HEK293 (cell line): ENCODE results near the gene KIZ.

Experiments used
- CTCF ChIA-PET: fragments of 350-600 bp; formaldehyde crosslinking; extraction: SDS; loops from one replicate; lab custom pipeline; 2021; ENCODE audit warnings: antibody characterized with exemption; lab: Yijun Ruan, JAX
- POLR2A ChIA-PET: fragments of 300-600 bp; formaldehyde crosslinking; extraction: SDS; loops from one replicate; lab custom pipeline; 2020; ENCODE audit warnings: antibody characterized with exemption, inconsistent platforms; lab: Yijun Ruan, JAX
- H3K27ac ChIP-seq: fragments of 200-500 bp; sonication (Bioruptor generic); 2 replicates; pipeline ENCODE4 v1.5.1; 2014; ENCODE audit warnings: low read depth, low read length, control low read depth, inconsistent platforms; ENCODE audit errors: extremely low read depth
- H3K36me3 ChIP-seq, 2 experiments: fragments of 200-500 bp in 1 of 2; sonication (Bioruptor generic) in 1 of 2; 1 replicate in 1 of 2; 2 replicates in 1 of 2; pipeline ENCODE4 v1.5.1; 2014 to 2017; ENCODE audit warnings: inconsistent platforms in 2 of 2, low read length in 2 of 2; ENCODE audit not compliant: control insufficient read depth in 2 of 2, insufficient read depth in 1 of 2
- H3K4me1 ChIP-seq: fragments of 200-500 bp; sonication (Bioruptor generic); 2 replicates; pipeline ENCODE4 v1.5.1; 2014; ENCODE audit warnings: mild to moderate bottlenecking, low read length, inconsistent platforms; ENCODE audit not compliant: control insufficient read depth, insufficient read depth
- H3K4me3 ChIP-seq: 2 replicates; pipeline ENCODE4 v1.5.1; 2011; ENCODE audit warnings: low read depth, mild to moderate bottlenecking, control low read depth, low read length, moderate library complexity
- H3K9me3 ChIP-seq: fragments of 200-500 bp; sonication (Bioruptor generic); 2 replicates; pipeline ENCODE4 v1.5.1; 2014; ENCODE audit warnings: low read depth, low read length, inconsistent platforms; ENCODE audit not compliant: control insufficient read depth, insufficient read depth
- BCL6B ChIP-seq: fragments of 450-650 bp; formaldehyde crosslinking; IDR thresholded peaks from 2 replicates; pipeline ENCODE4 v1.5.1; 2017; ENCODE audit warnings: missing biosample characterization, missing genetic modification characterization
- ELK4 ChIP-seq: IDR thresholded peaks from 2 replicates; pipeline ENCODE4 v1.6.1; 2011; ENCODE audit warnings: mild to moderate bottlenecking, low read depth, low read length, borderline replicate concordance
- GLI2 ChIP-seq: fragments of 450-650 bp; formaldehyde crosslinking; IDR thresholded peaks from 2 replicates; pipeline ENCODE4; 2017; ENCODE audit warnings: missing biosample characterization, missing genetic modification characterization, low read depth, borderline replicate concordance
- GLI4 ChIP-seq: fragments of 450-650 bp; formaldehyde crosslinking; IDR thresholded peaks from 2 replicates; pipeline ENCODE4 v1.5.1; 2016; ENCODE audit warnings: missing biosample characterization, missing genetic modification characterization
- SCRT1 ChIP-seq: fragments of 450-650 bp; formaldehyde crosslinking; IDR thresholded peaks from 2 replicates; pipeline ENCODE4 v1.5.1; 2016; ENCODE audit warnings: missing biosample characterization, missing genetic modification characterization, borderline replicate concordance
- SETDB1 ChIP-seq: IDR thresholded peaks from one replicate; pipeline ENCODE4 v1.6.1; 2017; ENCODE audit warnings: mild to moderate bottlenecking, low read length, moderate library complexity, mixed read lengths; ENCODE audit not compliant: insufficient read length
- SP2 ChIP-seq: fragments of 450-650 bp; formaldehyde crosslinking; IDR thresholded peaks from 2 replicates; pipeline ENCODE4 v1.5.1; 2016; ENCODE audit warnings: missing biosample characterization, missing genetic modification characterization
- SP3 ChIP-seq: fragments of 450-650 bp; formaldehyde crosslinking; IDR thresholded peaks from 2 replicates; pipeline ENCODE4 v1.5.1; 2016; ENCODE audit warnings: missing biosample characterization, missing genetic modification characterization
- ZBTB48 ChIP-seq: fragments of 450-650 bp; formaldehyde crosslinking; IDR thresholded peaks from 2 replicates; pipeline ENCODE4 v1.5.1; 2016; ENCODE audit warnings: missing biosample characterization, missing genetic modification characterization
- ZNF2 ChIP-seq: fragments of 450-650 bp; formaldehyde crosslinking; IDR thresholded peaks from 2 replicates; pipeline ENCODE4 v1.5.1; 2016; ENCODE audit warnings: missing biosample characterization, missing genetic modification characterization
- ZNF202 ChIP-seq: fragments of 450-650 bp; formaldehyde crosslinking; IDR thresholded peaks from 2 replicates; pipeline ENCODE4 v1.5.1; 2016; ENCODE audit warnings: missing biosample characterization, missing genetic modification characterization, borderline replicate concordance
- ZNF266 ChIP-seq: fragments of 450-650 bp; formaldehyde crosslinking; IDR thresholded peaks from 2 replicates; pipeline ENCODE4 v1.5.1; 2016; ENCODE audit warnings: missing biosample characterization, missing genetic modification characterization, low read depth
- ZNF404 ChIP-seq: fragments of 450-650 bp; formaldehyde crosslinking; IDR thresholded peaks from 2 replicates; pipeline ENCODE4 v1.5.1; 2017; ENCODE audit warnings: missing biosample characterization, missing genetic modification characterization
- ZNF510 ChIP-seq: fragments of 450-650 bp; formaldehyde crosslinking; IDR thresholded peaks from 2 replicates; pipeline ENCODE4 v1.5.1; 2018; ENCODE audit warnings: mild to moderate bottlenecking, missing genetic modification characterization, missing biosample characterization; ENCODE audit not compliant: insufficient replicate concordance
- ZNF530 ChIP-seq: fragments of 450-650 bp; formaldehyde crosslinking; IDR thresholded peaks from 2 replicates; pipeline ENCODE4 v1.5.1; 2016; ENCODE audit warnings: low read depth, missing biosample characterization, missing genetic modification characterization
- ZNF580 ChIP-seq: fragments of 450-650 bp; formaldehyde crosslinking; IDR thresholded peaks from 2 replicates; pipeline ENCODE4 v1.5.1; 2016; ENCODE audit warnings: missing biosample characterization, missing genetic modification characterization
- ZNF610 ChIP-seq: fragments of 450-650 bp; formaldehyde crosslinking; IDR thresholded peaks from 2 replicates; pipeline ENCODE4 v1.5.1; 2016; ENCODE audit warnings: missing biosample characterization, missing genetic modification characterization, borderline replicate concordance
- ZNF623 ChIP-seq: fragments of 450-650 bp; formaldehyde crosslinking; IDR thresholded peaks from 2 replicates; pipeline ENCODE4 v1.5.1; 2016; ENCODE audit warnings: missing biosample characterization, missing genetic modification characterization
- ZNF654 ChIP-seq: fragments of 450-650 bp; formaldehyde crosslinking; IDR thresholded peaks from 2 replicates; pipeline ENCODE4 v1.5.1; 2016; ENCODE audit warnings: low read depth, missing biosample characterization, missing genetic modification characterization
- ZNF660 ChIP-seq: fragments of 450-650 bp; IDR thresholded peaks from 2 replicates; pipeline ENCODE4 v1.5.1; 2018; ENCODE audit warnings: missing biosample characterization, mild to moderate bottlenecking, missing genetic modification characterization
- ZNF707 ChIP-seq: fragments of 450-650 bp; formaldehyde crosslinking; IDR thresholded peaks from 2 replicates; pipeline ENCODE4 v1.5.1; 2016; ENCODE audit warnings: missing biosample characterization, missing genetic modification characterization
- ZNF768 ChIP-seq: fragments of 450-650 bp; formaldehyde crosslinking; IDR thresholded peaks from 2 replicates; pipeline ENCODE4 v1.5.1; 2018; ENCODE audit warnings: missing biosample characterization, mild to moderate bottlenecking, missing genetic modification characterization
- ZNF777 ChIP-seq: fragments of 450-650 bp; formaldehyde crosslinking; IDR thresholded peaks from 2 replicates; pipeline ENCODE4 v1.5.1; 2017; ENCODE audit warnings: missing biosample characterization, missing genetic modification characterization, borderline replicate concordance
- TF ChIP-seq, protein P1 (sequence below): fragments of 450-650 bp; IDR thresholded peaks from 2 replicates; pipeline ENCODE4 v1.5.1; 2018; ENCODE audit warnings: missing biosample characterization, missing genetic modification characterization
- TF ChIP-seq, protein P2 (sequence below): fragments of 450-650 bp; formaldehyde crosslinking; IDR thresholded peaks from 2 replicates; pipeline ENCODE4 v1.5.1; 2016; ENCODE audit warnings: missing biosample characterization, missing genetic modification characterization, borderline replicate concordance

KIZ gene

GRCh38 chr20:21272679-21273078 lies 146.8 kb downstream of the KIZ start:
- TF ChIP-seq GLI4 (tag by site-specific recombination) (no peak), ELK4 (no peak), ZNF777 (tag by site-specific recombination) (no peak), SCRT1 (no peak), ZNF580 (tag by site-specific recombination) (no peak), ZNF660 (no peak), ZNF654 (tag by site-specific recombination) (no peak), ZNF202 (tag by site-specific recombination) (no peak), ZNF768 (tag by site-specific recombination) (no peak), ZNF707 (tag by site-specific recombination) (no peak), BCL6B (tag by site-specific recombination) (no peak), ZNF530 (tag by site-specific recombination) (no peak), ZNF510 (tag by site-specific recombination) (no peak), ZBTB48 (tag by site-specific recombination) (no peak)
- no peaks in the 10 kb centered on the region for H3K4me1 ChIP-seq
- CTCF ChIA-PET, result interaction anchor here (0.7 kb wide), 1 partner anchor 36 kb away, joined by 3 read pairs; no protein-coding TSS in a partner anchor

GRCh38 chr20:21273755-21274386 lies 148.0 kb downstream of the KIZ start:
- TF ChIP-seq SP3 (no peak), SP2 (tag by site-specific recombination) (no peak), ZNF660 (no peak), ZNF404 (tag by site-specific recombination) (no peak), SETDB1 (no peak), ZNF610 (tag by site-specific recombination) (no peak), ZNF623 (tag by site-specific recombination) (no peak), GLI2 (tag by site-specific recombination) (no peak), ZNF2 (tag by site-specific recombination) (no peak), ZNF266 (tag by site-specific recombination) (no peak)
- TF ChIP-seq, protein P1, sequence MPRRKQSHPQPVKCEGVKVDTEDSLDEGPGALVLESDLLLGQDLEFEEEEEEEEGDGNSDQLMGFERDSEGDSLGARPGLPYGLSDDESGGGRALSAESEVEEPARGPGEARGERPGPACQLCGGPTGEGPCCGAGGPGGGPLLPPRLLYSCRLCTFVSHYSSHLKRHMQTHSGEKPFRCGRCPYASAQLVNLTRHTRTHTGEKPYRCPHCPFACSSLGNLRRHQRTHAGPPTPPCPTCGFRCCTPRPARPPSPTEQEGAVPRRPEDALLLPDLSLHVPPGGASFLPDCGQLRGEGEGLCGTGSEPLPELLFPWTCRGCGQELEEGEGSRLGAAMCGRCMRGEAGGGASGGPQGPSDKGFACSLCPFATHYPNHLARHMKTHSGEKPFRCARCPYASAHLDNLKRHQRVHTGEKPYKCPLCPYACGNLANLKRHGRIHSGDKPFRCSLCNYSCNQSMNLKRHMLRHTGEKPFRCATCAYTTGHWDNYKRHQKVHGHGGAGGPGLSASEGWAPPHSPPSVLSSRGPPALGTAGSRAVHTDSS, result no peak
- TF ChIP-seq, protein P2, sequence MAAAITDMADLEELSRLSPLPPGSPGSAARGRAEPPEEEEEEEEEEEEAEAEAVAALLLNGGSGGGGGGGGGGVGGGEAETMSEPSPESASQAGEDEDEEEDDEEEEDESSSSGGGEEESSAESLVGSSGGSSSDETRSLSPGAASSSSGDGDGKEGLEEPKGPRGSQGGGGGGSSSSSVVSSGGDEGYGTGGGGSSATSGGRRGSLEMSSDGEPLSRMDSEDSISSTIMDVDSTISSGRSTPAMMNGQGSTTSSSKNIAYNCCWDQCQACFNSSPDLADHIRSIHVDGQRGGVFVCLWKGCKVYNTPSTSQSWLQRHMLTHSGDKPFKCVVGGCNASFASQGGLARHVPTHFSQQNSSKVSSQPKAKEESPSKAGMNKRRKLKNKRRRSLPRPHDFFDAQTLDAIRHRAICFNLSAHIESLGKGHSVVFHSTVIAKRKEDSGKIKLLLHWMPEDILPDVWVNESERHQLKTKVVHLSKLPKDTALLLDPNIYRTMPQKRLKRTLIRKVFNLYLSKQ (tag by site-specific recombination), result no peak

More at GRCh38 chr20:21272679-21273078, 146.8 kb downstream of the KIZ start:
- no peaks in the 10 kb centered on the region for H3K36me3 ChIP-seq
- H3K27ac ChIP-seq, result no peak overlapping the region
- no peaks in the 10 kb centered on the region for H3K9me3 ChIP-seq
- POLR2A ChIA-PET, result interaction anchor here (0.8 kb wide), 1 partner anchor 31 kb away, joined by 3 read pairs; the partner anchor contains the start of gene XRN2
- H3K4me3 ChIP-seq, result no peak overlapping the region

More at GRCh38 chr20:21273755-21274386, 148.0 kb downstream of the KIZ start:
- no peaks in the 10 kb centered on the region for H3K9me3 ChIP-seq
- no peak overlapping the region for H3K27ac ChIP-seq
- no peak overlapping the region for H3K4me3 ChIP-seq
- CTCF ChIA-PET, result interaction anchor here (0.6 kb wide), 1 partner anchor 9 kb away, joined by 3 read pairs; no protein-coding TSS in a partner anchor
- no peaks in the 10 kb centered on the region for H3K4me1 ChIP-seq
- POLR2A ChIA-PET, result interaction anchor here (1.0 kb wide), 1 partner anchor 23 kb away, joined by 3 read pairs; no protein-coding TSS in a partner anchor
- H3K36me3 ChIP-seq, result no peaks in the 10 kb centered on the region
